Cardiac muscle cell (in vitro differentiated cells and primary cell): Measurements from ENCODE around the gene RBSN. TPM values are rescaled to one million over a fixed set of nuclear protein-coding genes. Genes with fewer than 3 reads are reported as not detected.
A peak's percentile ranks its signal among the peaks of the same experiment; 100 is the strongest.

ENCODE experiments used
- DNase-seq, 2 donors: peaks; one replicate each; pipeline versions ENCODE4 v3.0.0 to v3.0.0-alpha.2; 2010 to 2017; ENCODE audit warnings: low read depth in 1 of 2, low spot score in 1 of 2
- H3K27ac ChIP-seq: fragments of 200-600 bp; sonication (generic); 2 replicates; pipeline ENCODE4 v1.5.1; 2016
- H3K27me3 ChIP-seq: fragments of 200-600 bp; sonication (generic); 2 replicates; pipeline ENCODE4 v1.6.0; 2016; ENCODE audit warnings: control low read depth
- H3K36me3 ChIP-seq: fragments of 200-600 bp; sonication (generic); 2 replicates; pipeline ENCODE4 v1.5.1; 2016; ENCODE audit warnings: control low read depth
- H3K4me1 ChIP-seq: fragments of 200-600 bp; sonication (generic); 2 replicates; pipeline ENCODE4 v1.8.1; 2017; ENCODE audit warnings: low read depth, mild to moderate bottlenecking, mixed run types
- H3K4me3 ChIP-seq: fragments of 200-600 bp; sonication (generic); 2 replicates; pipeline ENCODE4 v1.5.1; 2016; ENCODE audit warnings: mild to moderate bottlenecking
- H3K9me3 ChIP-seq: fragments of 200-600 bp; sonication (generic); 2 replicates; pipeline ENCODE4 v1.5.1; 2017; ENCODE audit warnings: low read depth, mild to moderate bottlenecking, control low read depth
- CTCF ChIP-seq: IDR thresholded peaks from 2 replicates; pipeline ENCODE4 v1.5.1; 2012; ENCODE audit warnings: low read depth, mild to moderate bottlenecking, low read length
- polyA plus RNA-seq: library from polyadenylated mRNA; unstranded; fragments of >200 nt; fragmentation: Nextera tagmentation; extraction: Ambion mirVana; gene quantifications from 2 replicates; pipeline ENCODE4 v1.2.1, GENCODE V29; 2016
- total RNA-seq: library from RNA; depleted of rRNA; stranded (reverse); fragments of >200 nt; gene quantifications from 2 replicates; pipeline ENCODE4 v1.2.3, GENCODE V29; 2016

Gene RBSN
- total and polyA plus RNA-seq, 2 experiments from 2014 or later = 22.6 to 32.0 TPM

GRCh38 chr3:15064835-15065549 is 34.0 kb downstream of the RBSN start, which contains the start of gene MRPS25:
Gene MRPS25 (minus strand): TSS chr3:15065315. CDS start chr3:15065194, 121 bp downstream.
- Histone ChIP-seq H3K4me1 (no peaks in the 10 kb centered on the region), H3K36me3 (no peaks in the 10 kb centered on the region), H3K9me3 (no peaks in the 10 kb centered on the region), H3K27ac (peak within 1 kb of the TSS; percentile 69), H3K27me3 (no peaks in the 10 kb centered on the region), H3K4me3 (peak within 1 kb of the TSS; percentile 85)
- no peak for TF ChIP-seq CTCF
- DNase-seq = peak; percentile 95

DNA sequence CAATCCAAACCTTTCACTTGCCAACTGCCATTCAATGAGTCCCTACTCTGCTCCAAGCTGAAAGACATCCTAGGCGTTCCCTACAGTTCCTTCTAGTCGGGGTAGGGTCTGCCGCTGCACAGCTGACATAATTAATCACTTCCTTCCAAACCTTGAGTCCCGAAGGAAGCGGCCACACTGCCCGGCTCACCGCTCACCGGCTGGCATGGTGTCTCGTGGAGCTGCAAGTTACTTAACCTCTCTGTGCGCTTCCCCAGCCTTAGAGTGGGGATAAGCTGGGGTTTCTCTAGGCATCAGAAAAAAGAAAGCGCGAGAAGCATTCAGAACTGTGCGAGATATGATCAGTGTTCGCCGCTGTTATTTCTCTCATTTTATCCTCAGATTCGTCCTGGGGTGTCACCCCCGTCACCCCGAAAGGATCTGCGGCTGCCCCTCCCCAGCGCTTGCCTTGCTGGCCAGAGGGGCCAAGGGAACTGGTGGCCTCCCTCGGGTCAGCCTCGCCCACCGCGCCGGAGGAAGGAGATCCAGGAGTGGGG is 34.6 kb downstream of the RBSN start:
- TF ChIP-seq CTCF = no peak
- peak in 1 of 2 donors; percentile 30 for DNase-seq
- Histone ChIP-seq H3K9me3 (no peaks in the 10 kb centered on the region), H3K27me3 (no peaks in the 10 kb centered on the region), H3K4me1 (no peaks in the 10 kb centered on the region), H3K4me3 (peak overlapping the region; percentile 85), H3K36me3 (no peaks in the 10 kb centered on the region), H3K27ac (no peak overlapping the region)

- H3K4me1 ChIP-seq = no peaks in the 10 kb centered on the region
- DNase-seq = no peak
- TF ChIP-seq CTCF = no peak
These were observed 35.2 kb downstream of the RBSN start for GRCh38 chr3:15063656-15064286.

DNA sequence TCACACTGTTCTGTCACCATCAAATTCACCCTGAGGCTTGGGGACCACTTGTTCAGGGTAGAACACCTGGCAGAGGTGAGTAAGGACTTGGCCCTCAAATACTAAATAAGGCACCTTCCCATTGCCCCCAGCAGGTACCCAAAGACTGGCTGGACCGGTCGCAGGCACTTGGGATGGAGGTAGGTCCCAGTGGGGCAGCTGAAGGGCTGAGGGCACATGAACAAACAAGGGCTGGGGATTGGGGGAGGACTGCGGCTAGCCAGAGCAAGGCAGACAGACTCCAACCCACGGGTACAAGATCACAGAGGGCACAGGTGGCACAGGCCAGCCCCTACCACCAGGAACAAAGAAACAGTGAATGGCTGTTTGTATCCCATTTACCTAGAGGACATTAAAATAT is 35.7 kb downstream of the RBSN start:
- Histone ChIP-seq H3K27me3 (no peaks in the 10 kb centered on the region), H3K4me3 (no peak overlapping the region), H3K27ac (no peak overlapping the region), H3K4me1 (no peaks in the 10 kb centered on the region), H3K36me3 (peaks cover 11% of the 10 kb centered on the region), H3K9me3 (no peaks in the 10 kb centered on the region)
- TF ChIP-seq CTCF = no peak
- DNase-seq = no peak

More at GRCh38 chr3:15063656-15064286, 35.2 kb downstream of the RBSN start:
- Histone ChIP-seq H3K27me3 (no peaks in the 10 kb centered on the region), H3K36me3 (peaks cover 5% of the 10 kb centered on the region), H3K27ac (no peak overlapping the region), H3K9me3 (no peaks in the 10 kb centered on the region), H3K4me3 (peak overlapping the region; percentile 85)

GRCh38 chr3:15060029-15060428 is 38.9 kb downstream of the RBSN start:
- H3K9me3 ChIP-seq = no peaks in the 10 kb centered on the region
- H3K27ac ChIP-seq = no peak overlapping the region
- no peak overlapping the region for H3K4me3 ChIP-seq
- no peak for TF ChIP-seq CTCF
- DNase-seq = no peak
- no peaks in the 10 kb centered on the region for H3K27me3 ChIP-seq
- peaks cover 11% of the 10 kb centered on the region for H3K36me3 ChIP-seq
- no peaks in the 10 kb centered on the region for H3K4me1 ChIP-seq
